HG03575 (cell line): ENCODE results near the gene TVP23C.
"Not testable (repeated sequence)": the region's sequence is repeated elsewhere in the genome, so short reads cannot be mapped to it uniquely, and the experiment has no call there.

Experiments used
- ATAC-seq: cut with Tn5 transposase; IDR thresholded peaks from one replicate; pipeline ENCODE4 v1.9.1; 2021; ENCODE audit not compliant: unreplicated experiment, insufficient number of reproducible peaks, low FRiP score; ENCODE audit errors: extremely low read depth

The TVP23C gene

DNA sequence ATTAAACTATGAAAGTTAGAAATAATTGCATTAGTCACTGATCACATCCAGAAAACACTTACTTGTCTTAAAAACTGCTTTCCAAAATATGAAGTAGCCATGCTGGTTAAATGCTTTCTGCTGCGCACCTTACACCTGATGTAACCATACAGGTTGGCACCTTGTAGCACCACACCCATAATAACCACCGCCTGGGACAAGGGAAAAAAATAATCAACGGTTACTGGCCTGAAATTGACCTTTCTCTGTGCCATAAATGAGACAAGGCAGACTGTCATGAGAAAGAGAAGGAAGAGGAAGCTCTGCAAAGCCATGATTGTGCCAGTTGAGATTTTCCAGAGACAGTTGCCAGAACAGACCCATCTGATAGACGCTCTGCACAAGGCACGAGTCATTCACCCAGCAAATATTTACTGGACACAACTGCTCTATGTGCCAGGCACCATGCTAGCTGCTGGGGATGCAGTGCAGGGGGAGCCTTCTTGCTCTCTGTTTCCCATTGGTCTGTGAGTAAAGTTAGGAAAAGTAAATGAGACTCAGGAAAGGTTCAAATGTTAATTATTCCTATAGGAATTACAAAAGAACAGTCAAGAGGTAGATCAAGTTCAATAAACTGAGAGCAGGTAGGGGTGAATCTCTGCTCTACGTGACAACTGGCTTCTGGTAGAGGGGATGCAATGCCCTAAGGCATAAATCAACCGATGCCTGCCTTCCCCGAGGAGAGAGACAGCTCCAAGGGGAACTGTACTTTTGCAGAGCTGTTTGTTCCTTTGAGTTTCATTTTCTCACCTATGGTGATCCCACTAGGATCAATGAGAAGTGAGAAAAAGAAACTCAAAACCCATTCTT is 22.7 kb downstream of the TVP23C start:
- ATAC-seq, result not testable (repeated sequence)

DNA sequence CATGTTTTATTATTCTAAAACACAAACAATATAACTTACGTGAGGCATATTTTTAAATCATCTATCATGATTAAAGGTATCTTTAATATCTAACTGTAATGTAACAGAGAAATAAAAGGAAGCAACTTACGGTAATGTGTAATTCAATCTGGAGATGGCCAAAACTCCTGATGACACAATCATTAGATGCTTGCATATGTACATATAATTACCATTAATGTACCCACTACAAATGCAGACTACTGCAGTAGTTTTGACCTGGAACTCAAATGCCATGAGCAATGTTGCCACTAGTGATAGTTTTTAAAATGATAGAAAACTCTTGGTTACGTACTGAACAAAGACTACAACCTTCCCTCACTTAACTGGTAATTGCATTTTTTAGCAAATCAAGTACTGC is 30.2 kb downstream of the TVP23C start:
- not testable (repeated sequence) for ATAC-seq

DNA sequence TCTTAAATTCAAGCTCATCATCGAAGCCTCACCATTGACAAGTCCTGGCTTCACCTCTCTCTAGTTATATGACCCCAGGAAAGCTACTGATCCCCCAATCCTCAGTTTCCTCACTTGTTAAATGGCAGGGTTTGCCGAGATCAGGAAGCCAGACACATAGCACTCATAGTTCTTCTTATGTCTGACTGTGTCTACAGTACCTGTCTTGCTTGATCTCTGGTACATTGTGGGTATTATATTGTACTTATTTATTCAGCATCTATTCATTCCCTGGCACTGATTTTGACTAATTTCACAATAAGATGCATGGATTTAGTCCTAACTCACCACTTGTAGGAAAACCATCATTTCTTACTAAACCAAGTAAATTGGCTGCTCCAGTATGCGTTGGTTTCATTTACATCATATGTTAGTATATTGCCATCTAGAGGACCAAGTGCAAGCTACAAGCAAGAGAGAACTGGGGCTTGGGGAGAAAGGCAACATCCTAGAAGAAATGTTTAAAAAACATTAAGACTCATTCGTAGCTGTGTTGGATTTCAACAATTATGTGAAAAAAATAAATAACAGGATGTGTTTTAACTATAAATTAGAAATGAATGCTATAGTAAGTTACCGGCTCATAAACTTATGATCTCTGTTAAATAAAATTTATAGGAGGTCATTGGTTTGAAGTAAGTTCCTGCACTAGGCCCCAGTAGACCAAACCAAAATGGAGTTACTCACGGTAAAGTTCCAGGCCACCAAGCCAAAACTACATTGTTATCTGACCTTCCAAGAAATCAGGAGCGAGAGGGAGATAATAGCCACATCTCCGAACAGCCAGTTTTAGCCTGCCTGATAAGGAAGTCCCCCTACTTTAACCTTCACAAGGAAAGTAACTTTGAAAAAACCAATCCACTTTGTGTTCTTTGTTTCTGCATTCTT is 36.7 kb downstream of the TVP23C start:
- ATAC-seq, result not testable (repeated sequence)

DNA sequence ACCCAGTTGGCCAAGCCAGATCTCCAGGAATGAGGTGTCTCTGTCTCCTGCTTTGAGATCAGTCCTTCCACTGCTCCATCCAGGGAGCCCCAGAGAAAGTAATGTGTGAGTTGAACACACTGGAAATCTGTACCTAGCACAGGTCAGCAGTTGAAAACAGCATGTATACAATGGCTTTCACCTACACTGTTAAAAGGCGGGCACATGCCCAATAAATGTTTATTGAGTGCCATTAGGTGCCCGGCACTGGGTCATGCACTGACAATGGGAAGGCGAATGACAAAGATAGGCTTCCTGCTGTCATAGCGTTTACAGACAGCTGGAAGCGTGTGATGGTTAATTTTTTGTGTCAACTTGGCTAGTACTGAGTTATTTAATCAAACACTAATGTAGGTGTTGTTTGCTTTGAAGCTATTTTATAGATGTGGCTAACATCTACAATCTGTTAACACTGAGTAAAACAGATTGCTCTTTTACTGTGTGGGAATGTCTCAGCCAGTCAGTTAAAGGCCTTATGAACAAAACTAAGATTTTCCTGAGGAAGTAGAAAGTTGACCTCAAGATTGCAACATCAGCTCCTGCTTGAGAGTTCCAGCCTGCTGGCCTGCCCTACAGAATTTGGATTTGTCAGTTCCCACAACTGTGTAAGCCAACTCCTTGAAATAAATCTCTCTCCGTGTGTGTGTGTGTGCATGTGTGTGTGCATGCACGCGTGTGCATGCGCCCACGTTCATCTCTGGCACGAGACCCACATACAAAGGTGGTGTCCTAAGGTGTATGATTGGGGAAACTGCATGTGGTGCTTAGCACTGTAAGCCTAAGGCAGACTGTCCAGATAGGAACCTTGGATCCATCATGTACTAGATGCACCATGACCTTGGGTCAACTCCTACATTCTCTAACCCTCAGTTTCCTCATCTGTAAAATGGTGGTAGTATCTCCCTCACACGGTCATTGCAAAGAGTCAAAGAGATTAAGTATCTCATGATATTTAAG is 38.0 kb downstream of the TVP23C start:
- ATAC-seq, result not testable (repeated sequence)

DNA sequence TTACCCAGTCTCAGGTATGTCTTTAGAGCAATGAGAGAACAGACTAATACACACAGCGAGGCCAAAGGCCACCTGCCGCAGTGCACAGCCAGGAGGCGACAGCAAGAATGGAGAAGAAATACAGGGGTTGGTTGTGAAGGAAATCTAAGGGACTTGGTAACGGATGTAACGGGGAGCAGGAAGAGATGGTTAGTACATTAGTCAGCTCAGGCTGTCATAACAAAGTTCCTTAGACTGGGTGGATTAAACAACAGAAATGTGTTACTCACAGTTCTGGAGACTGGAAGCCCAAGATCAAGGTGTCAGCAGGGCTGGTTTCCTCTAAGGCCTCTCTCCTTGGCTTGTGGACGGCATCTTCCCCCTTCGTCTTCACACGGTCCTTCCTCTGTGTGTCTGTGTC is 47.1 kb downstream of the TVP23C start:
- no peak for ATAC-seq

DNA sequence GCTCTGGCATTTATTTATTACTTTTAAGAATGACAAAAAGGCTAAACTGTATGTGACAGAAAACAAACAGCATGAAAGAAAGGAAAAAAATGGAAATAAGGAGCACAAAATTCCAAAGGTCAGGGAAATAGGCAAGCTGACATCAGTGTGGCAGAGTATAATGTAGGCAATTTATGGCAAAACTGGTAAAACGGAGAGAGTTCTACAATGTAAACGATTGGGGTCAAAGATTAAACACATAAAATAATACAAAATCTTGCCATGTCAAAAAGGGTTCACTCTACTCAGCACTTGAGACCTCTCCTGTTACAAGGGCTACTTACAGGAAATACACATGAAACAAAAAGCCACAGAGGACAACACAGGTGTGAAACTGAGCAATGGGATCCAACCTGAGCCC is 48.8 kb downstream of the TVP23C start:
- ATAC-seq, result no peak

DNA sequence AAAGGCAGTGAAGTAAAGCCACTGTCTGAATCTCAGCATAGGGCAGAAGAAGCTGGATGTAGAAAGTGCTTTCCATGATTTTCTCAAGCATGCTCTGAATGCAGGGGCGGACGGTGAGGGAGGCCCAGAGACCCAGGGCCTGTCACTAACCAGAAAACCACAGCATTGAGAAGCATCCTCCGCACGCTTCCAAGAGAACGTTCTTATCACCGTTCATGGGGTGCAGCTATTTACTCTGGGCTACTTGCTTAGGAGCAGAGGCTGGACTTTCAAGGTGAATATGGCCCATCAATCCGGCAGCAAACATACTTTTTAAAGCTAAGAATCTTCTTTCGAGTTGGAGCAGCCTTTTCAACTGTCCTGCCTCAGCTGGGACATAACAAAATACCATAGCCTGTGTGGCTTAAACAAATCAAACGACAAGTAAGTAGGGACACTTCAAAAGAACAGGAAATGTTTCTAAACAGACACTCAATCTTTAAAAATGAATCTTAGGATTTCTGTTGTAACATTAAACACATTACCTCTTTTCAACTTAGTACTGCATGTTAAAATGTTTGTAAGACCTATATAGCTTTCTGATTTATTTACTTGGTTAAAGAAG is 49.3 kb downstream of the TVP23C start:
- no peak for ATAC-seq

DNA sequence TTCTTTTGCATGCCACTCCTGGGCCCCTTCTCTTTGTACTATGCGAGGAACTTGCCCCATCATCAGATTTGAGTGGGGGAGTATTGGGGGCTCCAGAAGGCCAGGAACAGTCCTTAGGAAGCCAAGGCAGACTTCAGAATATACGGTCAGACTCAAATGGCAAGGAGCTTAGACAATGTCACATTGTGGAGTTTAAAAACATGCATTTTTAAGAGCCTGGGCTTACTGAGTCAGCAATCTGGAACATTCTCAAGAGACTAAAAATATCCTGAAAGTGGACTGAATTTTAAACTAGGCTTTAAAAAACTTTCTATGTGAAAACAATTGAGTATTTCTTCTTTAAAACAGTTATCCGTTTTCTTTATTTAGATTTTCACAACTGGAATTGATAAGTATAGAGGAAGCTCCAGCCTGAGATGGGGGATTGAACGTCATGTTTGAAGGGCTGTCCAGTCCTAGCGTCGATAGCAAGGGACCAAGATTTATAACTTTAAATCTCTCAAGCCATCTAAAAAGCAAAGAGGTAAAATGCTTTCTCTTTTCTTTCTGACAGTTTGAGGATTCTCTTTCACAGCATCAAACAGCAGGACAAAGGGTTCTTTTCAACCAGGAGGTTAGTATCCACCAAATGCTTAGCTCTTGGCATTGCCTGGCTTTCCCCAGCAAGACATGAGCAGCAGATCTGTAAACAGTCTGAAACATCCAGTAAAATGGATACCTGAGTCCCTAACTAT is 50.1 kb downstream of the TVP23C start:
- no peak for ATAC-seq

DNA sequence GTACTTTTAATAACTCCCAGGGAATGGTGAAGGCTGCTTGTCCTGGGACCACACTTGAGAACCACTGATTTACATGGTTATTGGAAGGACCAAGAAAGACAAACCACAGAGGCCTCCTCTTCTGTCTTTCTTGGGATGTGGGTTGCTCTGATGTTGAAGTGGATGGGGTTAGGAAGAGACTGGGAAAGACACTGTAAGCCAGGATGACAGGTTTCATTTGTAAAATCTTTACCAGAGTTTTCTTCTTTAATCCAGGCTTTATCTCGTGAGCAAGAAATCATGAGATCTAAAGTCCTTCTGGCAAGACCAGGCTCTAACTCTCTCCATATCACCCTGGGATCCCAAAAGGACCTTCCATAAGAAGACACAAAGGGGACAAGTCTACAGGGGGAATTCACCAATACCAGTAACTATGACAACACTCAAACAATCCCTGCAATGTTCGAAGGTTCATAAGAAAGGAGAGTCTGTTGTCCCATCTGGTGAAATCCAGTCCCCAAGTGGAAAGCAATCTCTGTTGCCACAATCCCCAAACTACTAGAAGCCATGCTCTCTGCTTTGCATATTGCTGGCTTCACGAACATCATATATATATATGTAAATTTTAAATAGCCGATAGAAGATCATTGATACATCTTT is 51.1 kb downstream of the TVP23C start:
- ATAC-seq, result no peak

DNA sequence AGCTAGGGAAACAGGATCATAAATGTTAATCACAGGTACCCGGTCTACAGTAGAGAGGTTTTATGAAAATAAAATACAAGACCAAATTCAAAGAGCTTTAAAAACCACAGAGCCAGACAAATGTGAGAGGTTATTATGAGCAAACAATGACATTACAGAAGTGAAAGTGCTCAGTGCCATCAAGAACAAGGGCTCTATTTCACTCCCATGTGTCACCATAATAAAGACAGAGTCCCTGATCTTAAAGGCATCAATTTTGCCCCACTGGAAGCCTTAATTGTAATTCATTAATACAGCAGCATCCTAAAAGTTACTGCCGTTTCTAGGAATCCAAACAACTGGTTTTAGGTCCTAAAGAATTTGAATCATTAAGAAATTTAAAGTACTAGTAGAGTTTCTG is 52.1 kb downstream of the TVP23C start:
- ATAC-seq, result no peak

DNA sequence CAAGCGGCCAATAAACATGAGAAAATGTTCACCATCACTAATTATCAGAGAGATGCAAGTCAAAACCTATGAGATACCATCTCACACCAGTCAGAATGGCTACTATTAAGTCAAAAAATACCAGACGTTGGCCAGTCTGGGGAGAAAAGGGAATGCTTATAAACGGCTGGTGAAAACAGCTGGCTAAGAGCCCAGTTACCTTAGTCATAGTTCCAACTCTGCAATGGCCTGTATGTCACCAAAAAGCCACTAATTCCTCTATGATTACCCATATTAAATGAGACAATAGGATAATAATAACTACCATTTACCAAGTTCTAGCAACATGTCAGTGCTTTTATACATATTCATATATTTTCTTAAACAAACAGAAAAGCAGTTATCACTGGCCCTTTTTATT is 52.9 kb downstream of the TVP23C start:
- no peak for ATAC-seq

DNA sequence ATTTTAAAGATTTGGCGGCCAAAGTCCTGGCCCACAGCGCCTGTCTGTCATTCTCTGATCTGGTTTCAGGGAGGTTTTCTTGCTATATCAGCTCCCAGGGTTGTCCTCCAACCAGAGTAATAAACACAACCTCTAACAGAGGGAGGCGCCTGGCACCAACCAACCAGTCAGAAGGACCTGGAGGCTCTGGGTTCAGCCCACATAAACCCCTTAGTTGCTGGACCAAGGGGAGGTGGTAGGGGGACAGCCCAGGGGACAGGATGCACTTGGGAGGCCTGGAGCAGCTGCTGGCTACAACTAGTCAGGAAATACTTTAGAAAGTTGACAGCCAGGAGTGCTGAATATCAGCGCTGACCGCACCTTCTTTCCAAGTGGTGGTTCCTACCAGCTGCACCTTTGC is 54.2 kb downstream of the TVP23C start:
- no peak for ATAC-seq

DNA sequence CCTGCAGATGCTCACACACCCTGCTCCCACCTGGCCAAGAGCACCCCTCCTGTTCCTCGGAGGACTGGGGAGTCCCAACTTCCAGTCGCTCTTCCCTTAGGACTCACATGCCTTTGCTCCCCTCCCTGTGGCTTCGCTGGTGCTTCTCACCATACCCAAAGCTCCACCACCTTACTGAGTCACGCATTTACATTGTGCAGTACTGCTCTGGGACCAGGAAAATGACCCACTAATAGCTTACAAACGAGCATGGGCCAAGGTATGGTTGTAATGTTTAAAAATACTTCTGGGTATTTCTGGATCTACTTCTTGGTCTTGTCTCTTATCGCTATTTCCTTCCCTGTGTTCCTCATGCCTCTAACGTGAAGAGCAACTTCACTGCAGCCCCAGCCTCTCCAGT is 54.8 kb downstream of the TVP23C start:
- no peak for ATAC-seq

DNA sequence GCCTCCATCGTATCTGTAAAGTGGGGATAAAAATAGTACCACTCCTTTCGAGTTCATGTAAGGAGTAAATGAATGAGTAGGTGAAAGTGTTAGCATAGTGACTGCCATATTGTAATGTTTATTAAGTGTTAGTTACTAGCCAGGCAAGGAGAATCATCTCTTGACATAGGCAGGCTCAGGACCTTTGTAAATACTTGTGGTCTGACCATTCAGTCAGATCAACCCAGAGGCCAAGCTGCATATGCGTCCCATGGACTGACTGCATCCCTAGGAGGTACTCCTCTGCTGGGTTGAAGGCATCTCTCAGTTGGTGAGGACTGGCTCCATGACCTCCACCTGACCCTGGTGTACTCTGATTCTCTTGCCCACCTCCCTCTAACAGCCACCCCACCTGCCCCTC is 55.4 kb downstream of the TVP23C start:
- ATAC-seq, result no peak

DNA sequence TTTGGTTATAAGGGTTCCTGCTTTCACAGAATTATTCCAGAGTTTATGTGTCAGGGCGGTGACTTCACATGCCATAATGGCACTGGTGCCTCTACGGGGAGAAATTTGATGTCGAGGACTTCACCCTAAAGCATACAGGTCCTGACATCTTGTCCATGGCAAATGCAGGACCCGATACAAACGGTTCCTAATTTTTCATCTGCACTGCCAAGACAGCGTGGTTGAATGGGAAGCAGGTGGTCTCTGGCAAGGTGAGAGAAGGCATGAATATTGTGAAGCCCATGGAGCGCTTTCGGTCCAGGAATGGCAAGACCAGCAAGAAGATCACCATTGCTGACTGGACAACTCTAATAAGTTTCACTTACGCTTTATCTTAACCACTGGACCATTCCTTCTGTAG is 56.3 kb downstream of the TVP23C start:
- no peak for ATAC-seq

DNA sequence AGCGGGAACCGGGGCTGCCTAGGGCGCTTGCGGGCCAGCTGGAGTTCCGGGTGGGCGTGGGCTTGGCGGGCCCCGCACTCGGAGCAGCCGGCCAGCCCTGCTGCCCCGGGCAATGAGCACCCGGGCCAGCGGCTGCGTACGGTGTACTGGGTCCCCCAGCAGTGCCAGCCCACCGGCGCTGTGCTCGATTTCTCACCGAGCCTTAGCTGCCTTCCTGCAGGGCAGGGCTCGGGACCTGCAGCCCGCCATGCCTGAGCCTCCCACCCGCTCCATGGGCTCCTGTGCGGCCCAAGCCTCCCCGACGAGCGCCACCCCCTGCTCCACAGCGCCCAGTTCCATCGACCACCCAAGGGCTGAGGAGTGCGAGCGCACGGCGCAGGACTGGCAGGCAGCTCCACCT is 57.6 kb downstream of the TVP23C start:
- not testable (repeated sequence) for ATAC-seq

DNA sequence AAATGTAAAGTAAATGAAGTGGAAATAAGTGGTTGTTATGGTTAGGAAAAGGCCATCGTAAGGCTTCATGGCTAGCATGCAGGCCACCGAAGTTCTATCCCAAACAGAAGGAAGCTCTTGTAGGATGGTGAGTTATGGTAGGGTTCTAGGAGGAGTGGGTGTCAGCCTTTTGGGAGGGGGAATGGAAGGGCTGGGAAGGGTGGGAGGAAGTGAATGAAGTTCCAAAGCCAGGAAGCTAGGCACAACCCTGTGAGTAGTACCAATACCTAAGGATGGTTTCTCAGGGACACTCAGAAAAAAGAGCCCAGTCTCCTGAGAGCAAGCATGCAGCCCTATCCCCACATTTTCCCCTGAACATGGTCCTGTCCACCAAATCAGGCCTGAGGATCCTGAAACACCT is 59.6 kb downstream of the TVP23C start:
- ATAC-seq, result no peak
